H9 (cell line): Measurements from ENCODE around the gene RHBDD1. TPM values are rescaled to one million over a fixed set of nuclear protein-coding genes. Genes with fewer than 3 reads are reported as not detected.

Experiments used
- DNase-seq: peaks from one replicate; pipeline ENCODE4 v3.0.0-alpha.2; 2017
- H2AFZ ChIP-seq: one replicate; pipeline ENCODE4 v1.6.1; 2013; ENCODE audit warnings: mild to moderate bottlenecking, low read length, control low read depth, moderate library complexity
- H2AK5ac ChIP-seq: 2 replicates; pipeline ENCODE4 v1.6.1; 2013; ENCODE audit warnings: low read length, control low read depth, mixed read lengths; ENCODE audit not compliant: insufficient read length
- H2BK120ac ChIP-seq: one replicate; pipeline ENCODE4 v1.6.1; 2013; ENCODE audit warnings: low read depth, mild to moderate bottlenecking, low read length, control low read depth, inconsistent platforms; ENCODE audit not compliant: poor library complexity, severe bottlenecking
- H2BK12ac ChIP-seq: 2 replicates; pipeline ENCODE4 v1.6.1; 2013; ENCODE audit warnings: low read length, control low read depth, mixed read lengths, low read depth; ENCODE audit not compliant: insufficient read length
- H2BK15ac ChIP-seq: 2 replicates; pipeline ENCODE4 v1.6.1; 2013; ENCODE audit warnings: low read depth, low read length, control low read depth
- H2BK20ac ChIP-seq: one replicate; pipeline ENCODE4 v1.6.1; 2013; ENCODE audit warnings: low read depth, mild to moderate bottlenecking, low read length, control low read depth, inconsistent platforms; ENCODE audit not compliant: poor library complexity, severe bottlenecking
- H2BK5ac ChIP-seq: 2 replicates; pipeline ENCODE4 v1.6.1; 2013; ENCODE audit warnings: low read length, control low read depth, mixed read lengths; ENCODE audit not compliant: insufficient read length
- H3K14ac ChIP-seq: 2 replicates; pipeline ENCODE4 v1.6.1; 2013; ENCODE audit warnings: low read length, control low read depth; ENCODE audit not compliant: insufficient read depth
- H3K18ac ChIP-seq: 2 replicates; pipeline ENCODE4 v1.6.1; 2013; ENCODE audit warnings: low read depth, mild to moderate bottlenecking, mixed read lengths, low read length, control low read depth; ENCODE audit not compliant: insufficient read length
- H3K23ac ChIP-seq: 2 replicates; pipeline ENCODE4 v1.6.1; 2013; ENCODE audit warnings: low read length, control low read depth, mixed read lengths, low read depth; ENCODE audit not compliant: insufficient read length
- H3K23me2 ChIP-seq: 2 replicates; pipeline ENCODE4 v1.6.1; 2013; ENCODE audit warnings: low read depth, mild to moderate bottlenecking, mixed read lengths, low read length, control low read depth; ENCODE audit not compliant: insufficient read length, poor library complexity, severe bottlenecking
- H3K27ac ChIP-seq: 2 replicates; pipeline ENCODE4 v1.5.1; 2013; ENCODE audit warnings: low read length, control low read depth, mixed read lengths, low read depth; ENCODE audit not compliant: insufficient read length
- H3K27me3 ChIP-seq: 2 replicates; pipeline ENCODE4 v1.6.1; 2013; ENCODE audit warnings: low read length, control low read depth, inconsistent platforms; ENCODE audit not compliant: insufficient read depth
- H3K4ac ChIP-seq: 2 replicates; pipeline ENCODE4 v1.6.1; 2013; ENCODE audit warnings: low read depth, mild to moderate bottlenecking, control low read depth, inconsistent platforms, low read length, moderate library complexity
- H3K4me1 ChIP-seq: 2 replicates; pipeline ENCODE4 v1.6.1; 2013; ENCODE audit warnings: low read length, control low read depth, inconsistent platforms; ENCODE audit not compliant: insufficient read depth
- H3K4me2 ChIP-seq: 2 replicates; pipeline ENCODE4 v1.6.1; 2013; ENCODE audit warnings: low read length, control low read depth, mixed read lengths; ENCODE audit not compliant: insufficient read length, insufficient read depth
- H3K56ac ChIP-seq: 2 replicates; pipeline ENCODE4 v1.6.1; 2013; ENCODE audit warnings: low read depth, mild to moderate bottlenecking, mixed read lengths, low read length, control low read depth; ENCODE audit not compliant: insufficient read length
- H3K79me1 ChIP-seq: 2 replicates; pipeline ENCODE4 v1.6.1; 2013; ENCODE audit warnings: low read depth, mild to moderate bottlenecking, moderate library complexity, low read length, control low read depth, inconsistent platforms; ENCODE audit not compliant: insufficient read depth, poor library complexity, severe bottlenecking
- H3K79me2 ChIP-seq: 2 replicates; pipeline ENCODE4 v1.6.1; 2013; ENCODE audit warnings: low read length, control low read depth, inconsistent platforms; ENCODE audit not compliant: insufficient read depth
- H3K9ac ChIP-seq: 2 replicates; pipeline ENCODE4 v1.6.1; 2013; ENCODE audit warnings: low read length, control low read depth, mixed read lengths; ENCODE audit not compliant: insufficient read length; ENCODE audit errors: extremely low read depth
- H3K9me3 ChIP-seq: one replicate; pipeline ENCODE4 v1.6.1; 2013; ENCODE audit warnings: low read depth, low read length, inconsistent platforms; ENCODE audit not compliant: control insufficient read depth
- H3T11ph ChIP-seq: one replicate; pipeline ENCODE4 v1.6.1; 2013; ENCODE audit warnings: mild to moderate bottlenecking, low read length, control low read depth, inconsistent platforms
- H4K20me1 ChIP-seq: one replicate; pipeline ENCODE4 v1.6.1; 2013; ENCODE audit not compliant: control insufficient read depth, insufficient read length, insufficient read depth
- H4K5ac ChIP-seq: 2 replicates; pipeline ENCODE4 v1.6.1; 2013; ENCODE audit warnings: low read depth, mild to moderate bottlenecking, mixed read lengths, low read length, control low read depth; ENCODE audit not compliant: insufficient read length
- H4K8ac ChIP-seq: replicated peaks from 2 replicates; pipeline ENCODE4 v1.6.1; 2013; ENCODE audit warnings: low read length, control low read depth, mixed read lengths, low read depth; ENCODE audit not compliant: insufficient read length
- H4K91ac ChIP-seq: 2 replicates; pipeline ENCODE4 v1.6.1; 2013; ENCODE audit warnings: low read depth, mild to moderate bottlenecking, moderate library complexity, mixed read lengths, low read length, control low read depth; ENCODE audit not compliant: insufficient read length
- H3K27ac Mint-ChIP-seq, 3 experiments: 2 replicates in 2 of 3; 3 replicates in 1 of 3; pipeline ENCODE4 v1.8.0; 2020 to 2021; ENCODE audit warnings: mixed read lengths in 3 of 3, mild to moderate bottlenecking in 1 of 3, moderate library complexity in 1 of 3
- H3K27me3 Mint-ChIP-seq: 2 replicates; pipeline ENCODE4 v1.8.0; 2021; ENCODE audit warnings: low read depth, mild to moderate bottlenecking, moderate library complexity, mixed read lengths
- H3K36me3 Mint-ChIP-seq, 3 experiments: 2 replicates in 2 of 3; 3 replicates in 1 of 3; pipeline ENCODE4 v1.8.0; 2020 to 2021; ENCODE audit warnings: low read depth in 3 of 3, mixed read lengths in 3 of 3; ENCODE audit not compliant: insufficient read depth in 1 of 3
- H3K4me1 Mint-ChIP-seq, 2 experiments: 2 replicates each; pipeline ENCODE4 v1.8.0; 2020; ENCODE audit warnings: mixed read lengths in 2 of 2
- H3K4me3 Mint-ChIP-seq, 2 experiments: 2 replicates in 1 of 2; 3 replicates in 1 of 2; pipeline ENCODE4 v1.8.0; 2020 to 2021; ENCODE audit warnings: mild to moderate bottlenecking in 2 of 2, mixed read lengths in 2 of 2, moderate library complexity in 1 of 2
- H3K9me3 Mint-ChIP-seq, 2 experiments: 2 replicates in 1 of 2; 3 replicates in 1 of 2; pipeline ENCODE4 v1.8.0; 2020; ENCODE audit warnings: mild to moderate bottlenecking in 2 of 2, mixed read lengths in 2 of 2, moderate library complexity in 1 of 2
- WGBS: extraction: QIAGEN DNeasy Blood & Tissue Kit; methylation state at CpG from one replicate; pipeline ENCODE4 v1.1.7; 2013; ENCODE audit warnings: missing lambda C conversion rate, low lambda C conversion rate, mixed read lengths; ENCODE audit not compliant: insufficient read length; ENCODE audit errors: extremely low coverage; 5-methylcytosine and 5-hydroxymethylcytosine counted together
- total RNA-seq: library from RNA; stranded (reverse); gene quantifications from 2 replicates; pipeline ENCODE4 v1.2.1, GENCODE V29; 2021
- TF ChIP-seq, protein P1 (sequence below): fragments of 200-600 bp; sonication (generic); conservative IDR thresholded peaks from 3 replicates; pipeline ENCODE4 v1.8.0; 2021; ENCODE audit warnings: antibody characterized with exemption, mild to moderate bottlenecking

Gene RHBDD1
- total RNA-seq, 1 experiment from 2014 or later, result 24.9 TPM

DNA sequence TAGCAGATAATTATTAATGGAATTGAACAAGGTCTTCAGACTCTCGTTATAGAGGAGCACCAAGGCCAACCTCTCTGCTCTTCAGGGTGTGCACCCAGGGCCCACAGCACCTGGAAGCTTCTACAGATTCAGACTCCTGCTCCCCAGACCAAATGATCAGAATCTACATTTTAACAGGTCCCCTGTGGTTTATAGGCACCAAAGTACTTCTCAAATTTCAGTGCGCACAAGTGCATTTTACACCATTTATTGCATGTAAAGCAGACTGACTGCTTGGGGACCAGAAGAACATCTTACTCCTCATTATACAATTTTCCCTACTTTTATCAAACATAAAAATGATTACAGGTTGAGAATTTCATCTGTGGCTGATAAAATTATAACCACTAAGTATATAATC is 164.3 kb downstream of the RHBDD1 start:
- H2BK15ac ChIP-seq, result no peak overlapping the region
- H3K4me2 ChIP-seq, result no peak overlapping the region
- Mint-ChIP-seq H3K36me3 (peaks cover 12 to 30% (median 17%) of the 10 kb centered on the region in 3 experiments; a peak in 6 of 7 replicates), H3K4me3 (no peak overlapping the region), H3K4me1 (no peaks in the 10 kb centered on the region; a peak in 1 of 4 replicates), H3K27me3 (no peaks in the 10 kb centered on the region), H3K27ac (no peak overlapping the region), H3K9me3 (peaks cover 5 to 7% of the 10 kb centered on the region in 2 experiments; a peak in 4 of 5 replicates)
- no peaks in the 10 kb centered on the region; the same call in 1 of the 2 replicates for H3K4me1 ChIP-seq
- H3T11ph ChIP-seq, result no peak overlapping the region
- H2BK5ac ChIP-seq, result no peak overlapping the region
- no peaks in the 10 kb centered on the region for H4K20me1 ChIP-seq
- no peak overlapping the region for H3K9ac ChIP-seq
- H4K8ac ChIP-seq, result no peak overlapping the region
- WGBS, result no CpG with 5 or more reads among the region's 2 CpGs
- H3K56ac ChIP-seq, result no peak overlapping the region
- no peak overlapping the region for H4K5ac ChIP-seq
- TF ChIP-seq, protein P1, sequence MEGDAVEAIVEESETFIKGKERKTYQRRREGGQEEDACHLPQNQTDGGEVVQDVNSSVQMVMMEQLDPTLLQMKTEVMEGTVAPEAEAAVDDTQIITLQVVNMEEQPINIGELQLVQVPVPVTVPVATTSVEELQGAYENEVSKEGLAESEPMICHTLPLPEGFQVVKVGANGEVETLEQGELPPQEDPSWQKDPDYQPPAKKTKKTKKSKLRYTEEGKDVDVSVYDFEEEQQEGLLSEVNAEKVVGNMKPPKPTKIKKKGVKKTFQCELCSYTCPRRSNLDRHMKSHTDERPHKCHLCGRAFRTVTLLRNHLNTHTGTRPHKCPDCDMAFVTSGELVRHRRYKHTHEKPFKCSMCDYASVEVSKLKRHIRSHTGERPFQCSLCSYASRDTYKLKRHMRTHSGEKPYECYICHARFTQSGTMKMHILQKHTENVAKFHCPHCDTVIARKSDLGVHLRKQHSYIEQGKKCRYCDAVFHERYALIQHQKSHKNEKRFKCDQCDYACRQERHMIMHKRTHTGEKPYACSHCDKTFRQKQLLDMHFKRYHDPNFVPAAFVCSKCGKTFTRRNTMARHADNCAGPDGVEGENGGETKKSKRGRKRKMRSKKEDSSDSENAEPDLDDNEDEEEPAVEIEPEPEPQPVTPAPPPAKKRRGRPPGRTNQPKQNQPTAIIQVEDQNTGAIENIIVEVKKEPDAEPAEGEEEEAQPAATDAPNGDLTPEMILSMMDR, result no peak
- H3K4ac ChIP-seq, result no peak overlapping the region
- no peak overlapping the region for H2BK120ac ChIP-seq
- H3K18ac ChIP-seq, result no peak overlapping the region
- H3K27me3 ChIP-seq, result no peaks in the 10 kb centered on the region
- H2BK12ac ChIP-seq, result no peak overlapping the region
- H3K79me2 ChIP-seq, result no peaks in the 10 kb centered on the region
- H3K14ac ChIP-seq, result no peak overlapping the region
- DNase-seq, result no peak
- H2AFZ ChIP-seq, result no peak overlapping the region
- no peak overlapping the region for H3K23ac ChIP-seq
- no peaks in the 10 kb centered on the region for H3K79me1 ChIP-seq
- no peak overlapping the region for H2AK5ac ChIP-seq
- no peaks in the 10 kb centered on the region for H3K9me3 ChIP-seq
- no peaks in the 10 kb centered on the region for H3K23me2 ChIP-seq
- H4K91ac ChIP-seq, result no peak overlapping the region
- no peak overlapping the region for H2BK20ac ChIP-seq
- no peak overlapping the region for H3K27ac ChIP-seq
